Cardiac muscle cell (in vitro differentiated cells and primary cell): ENCODE data around the gene PADI6. TPM values are rescaled to one million over a fixed set of nuclear protein-coding genes. Genes with fewer than 3 reads are reported as not detected.
A peak's percentile ranks its signal among the peaks of the same experiment; 100 is the strongest.

Experiments
- DNase-seq, 2 donors: peaks; one replicate each; pipeline versions ENCODE4 v3.0.0 to v3.0.0-alpha.2; 2010 to 2017; ENCODE audit warnings: low read depth in 1 of 2, low spot score in 1 of 2
- H3K27ac ChIP-seq: fragments of 200-600 bp; sonication (generic); 2 replicates; pipeline ENCODE4 v1.5.1; 2016
- H3K27me3 ChIP-seq: fragments of 200-600 bp; sonication (generic); 2 replicates; pipeline ENCODE4 v1.6.0; 2016; ENCODE audit warnings: control low read depth
- H3K36me3 ChIP-seq: fragments of 200-600 bp; sonication (generic); 2 replicates; pipeline ENCODE4 v1.5.1; 2016; ENCODE audit warnings: control low read depth
- H3K4me1 ChIP-seq: fragments of 200-600 bp; sonication (generic); 2 replicates; pipeline ENCODE4 v1.8.1; 2017; ENCODE audit warnings: low read depth, mild to moderate bottlenecking, mixed run types
- H3K4me3 ChIP-seq: fragments of 200-600 bp; sonication (generic); 2 replicates; pipeline ENCODE4 v1.5.1; 2016; ENCODE audit warnings: mild to moderate bottlenecking
- H3K9me3 ChIP-seq: fragments of 200-600 bp; sonication (generic); 2 replicates; pipeline ENCODE4 v1.5.1; 2017; ENCODE audit warnings: low read depth, mild to moderate bottlenecking, control low read depth
- CTCF ChIP-seq: IDR thresholded peaks from 2 replicates; pipeline ENCODE4 v1.5.1; 2012; ENCODE audit warnings: low read depth, mild to moderate bottlenecking, low read length
- polyA plus RNA-seq: library from polyadenylated mRNA; unstranded; fragments of >200 nt; fragmentation: Nextera tagmentation; extraction: Ambion mirVana; gene quantifications from 2 replicates; pipeline ENCODE4 v1.2.1, GENCODE V29; 2016
- total RNA-seq: library from RNA; depleted of rRNA; stranded (reverse); fragments of >200 nt; gene quantifications from 2 replicates; pipeline ENCODE4 v1.2.3, GENCODE V29; 2016

PADI6 gene
- total and polyA plus RNA-seq, 2 experiments from 2014 or later: not detected

GRCh38 chr1:17346046-17346789, 25.8 kb upstream of the PADI6 start:
- no peak for TF ChIP-seq CTCF
- Histone ChIP-seq H3K4me1 (no peaks in the 10 kb centered on the region), H3K4me3 (no peak overlapping the region), H3K9me3 (no peaks in the 10 kb centered on the region), H3K27me3 (no peaks in the 10 kb centered on the region), H3K27ac (no peak overlapping the region), H3K36me3 (no peaks in the 10 kb centered on the region)
- no peak for DNase-seq

GRCh38 chr1:17347769-17348592, 24.0 kb upstream of the PADI6 start:
- no peaks in the 10 kb centered on the region for H3K27me3 ChIP-seq
- H3K27ac ChIP-seq: no peak overlapping the region
- H3K36me3 ChIP-seq: no peaks in the 10 kb centered on the region
- no peak overlapping the region for H3K4me3 ChIP-seq
- TF ChIP-seq CTCF: no peak
- no peaks in the 10 kb centered on the region for H3K4me1 ChIP-seq
- DNase-seq: peak in 1 of 2 donors; percentile 36
- H3K9me3 ChIP-seq: no peaks in the 10 kb centered on the region

- Histone ChIP-seq H3K9me3 (no peaks in the 10 kb centered on the region), H3K36me3 (no peaks in the 10 kb centered on the region), H3K27ac (no peak overlapping the region), H3K27me3 (no peaks in the 10 kb centered on the region), H3K4me1 (no peaks in the 10 kb centered on the region), H3K4me3 (no peak overlapping the region)
- TF ChIP-seq CTCF: no peak
- no peak for DNase-seq
These were observed 23.3 kb upstream of the PADI6 start for GRCh38 chr1:17348593-17349234.

- H3K27me3 ChIP-seq: no peaks in the 10 kb centered on the region
- H3K9me3 ChIP-seq: no peaks in the 10 kb centered on the region
- H3K4me3 ChIP-seq: no peak overlapping the region
- no peaks in the 10 kb centered on the region for H3K4me1 ChIP-seq
- TF ChIP-seq CTCF: no peak
- no peak for DNase-seq
- H3K36me3 ChIP-seq: no peaks in the 10 kb centered on the region
- H3K27ac ChIP-seq: no peak overlapping the region
These were observed 21.9 kb upstream of the PADI6 start for GRCh38 chr1:17350083-17350482.

GRCh38 chr1:17350928-17351446, 21.0 kb upstream of the PADI6 start:
- no peak overlapping the region for H3K4me3 ChIP-seq
- no peak overlapping the region for H3K27ac ChIP-seq
- no peaks in the 10 kb centered on the region for H3K4me1 ChIP-seq
- no peaks in the 10 kb centered on the region for H3K9me3 ChIP-seq
- DNase-seq: no peak
- H3K36me3 ChIP-seq: no peaks in the 10 kb centered on the region
- TF ChIP-seq CTCF: no peak
- H3K27me3 ChIP-seq: no peaks in the 10 kb centered on the region
